ENCODE data around the gene CTSC.

CTSC gene

DNA sequence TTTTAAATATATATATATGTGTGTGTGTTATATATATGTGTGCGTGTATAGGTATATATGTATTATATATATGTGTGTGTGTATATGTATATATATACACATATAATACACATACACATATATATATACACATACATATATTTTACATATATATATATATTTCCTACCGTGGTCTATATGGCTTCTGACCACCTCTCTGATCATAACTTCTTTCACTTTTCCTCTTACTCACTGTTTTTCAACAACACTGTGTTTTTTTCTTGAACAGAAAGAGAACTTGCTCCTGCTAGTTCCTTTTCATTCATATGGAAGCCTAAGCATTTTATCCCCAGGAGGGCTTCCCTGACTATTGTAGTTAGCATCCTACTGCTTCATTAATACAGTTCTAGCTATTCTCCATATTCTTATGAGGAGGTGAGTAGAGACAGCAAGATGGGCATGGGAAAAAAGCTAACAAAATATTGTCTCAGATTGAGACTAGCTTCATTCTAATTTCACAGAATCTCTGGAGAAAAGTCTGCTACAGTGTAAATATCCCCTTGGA is 38.5 kb upstream of the CTSC start:
- Histone ChIP-seq H3K27me3 (ENCODE audit: insufficient read depth, low read depth) (no peaks in the 10 kb centered on the region), H3K9ac (no peak overlapping the region), H2AFZ (ENCODE audit: low read depth) (no peak overlapping the region), H3K4me2 (no peak overlapping the region), H4K20me1 (ENCODE audit: insufficient read depth) (no peaks in the 10 kb centered on the region), H3K36me3 (ENCODE audit: insufficient read depth) (no peaks in the 10 kb centered on the region), H3K79me2 (ENCODE audit: insufficient read depth, low read depth) (no peaks in the 10 kb centered on the region), H3K27ac (no peak overlapping the region), H3K4me3 (IDR thresholded peaks at IDR 0.05; ENCODE audit: insufficient read depth, low read depth, low read length) (no peak overlapping the region), H3K4me1 (ENCODE audit: low read depth, poor library complexity, severe bottlenecking) (no peaks in the 10 kb centered on the region)
- TF ChIP-seq CTCF (conservative IDR thresholded peaks at IDR 0.05; ENCODE audit: low read depth, low read length), result no peak

DNA sequence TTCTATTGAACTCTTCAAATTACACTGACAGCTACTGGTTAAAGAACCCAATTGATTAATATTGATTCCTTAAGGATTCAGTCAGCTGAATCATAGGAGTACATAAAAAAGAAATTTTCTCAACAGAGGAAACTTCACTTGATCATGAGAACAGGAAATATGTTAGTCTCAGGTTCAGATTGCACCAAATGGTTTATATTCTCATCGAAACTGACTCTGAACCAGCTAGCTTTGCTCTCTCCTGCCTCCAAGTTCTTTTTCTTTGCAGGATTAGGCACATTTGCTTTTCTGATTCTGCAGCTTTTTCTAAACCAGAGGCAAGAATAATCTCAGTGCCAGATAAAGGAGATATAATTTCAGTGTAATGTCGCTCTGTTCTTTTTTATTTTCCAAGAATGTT is 33.2 kb upstream of the CTSC start:
- Histone ChIP-seq H2AFZ (ENCODE audit: low read depth) (no peak overlapping the region), H3K4me3 (IDR thresholded peaks at IDR 0.05; ENCODE audit: insufficient read depth, low read depth, low read length) (no peak overlapping the region), H3K9ac (no peak overlapping the region), H3K27me3 (ENCODE audit: insufficient read depth, low read depth) (no peaks in the 10 kb centered on the region), H3K4me1 (ENCODE audit: low read depth, poor library complexity, severe bottlenecking) (no peaks in the 10 kb centered on the region), H3K27ac (no peak overlapping the region), H3K4me2 (no peak overlapping the region), H3K79me2 (ENCODE audit: insufficient read depth, low read depth) (no peaks in the 10 kb centered on the region), H4K20me1 (ENCODE audit: insufficient read depth) (no peaks in the 10 kb centered on the region), H3K36me3 (ENCODE audit: insufficient read depth) (no peaks in the 10 kb centered on the region)
- no peak for TF ChIP-seq CTCF (conservative IDR thresholded peaks at IDR 0.05; ENCODE audit: low read depth, low read length)

DNA sequence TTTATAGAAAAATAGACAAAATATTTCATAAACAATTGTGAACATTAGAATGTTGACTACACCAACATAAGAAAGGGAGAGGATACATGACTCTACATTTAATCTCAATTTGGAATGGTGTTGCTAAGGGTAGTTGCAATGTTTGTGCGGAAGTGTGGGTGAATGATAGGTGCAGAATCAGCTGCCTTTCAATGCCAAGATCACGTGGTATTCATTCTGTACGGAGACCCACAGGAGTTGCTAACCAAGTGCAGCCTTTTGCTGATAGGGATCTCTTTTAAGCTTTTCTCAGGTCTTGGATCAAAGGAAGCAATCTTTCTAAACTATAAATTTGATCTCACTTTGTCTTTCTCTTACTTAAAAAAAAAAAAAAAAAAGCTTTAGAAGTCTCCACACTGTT is 29.8 kb upstream of the CTSC start:
- Histone ChIP-seq H3K27me3 (ENCODE audit: insufficient read depth, low read depth) (no peaks in the 10 kb centered on the region), H3K9ac (no peak overlapping the region), H3K4me2 (no peak overlapping the region), H3K79me2 (ENCODE audit: insufficient read depth, low read depth) (no peaks in the 10 kb centered on the region), H3K36me3 (ENCODE audit: insufficient read depth) (no peaks in the 10 kb centered on the region), H4K20me1 (ENCODE audit: insufficient read depth) (no peaks in the 10 kb centered on the region), H3K4me3 (IDR thresholded peaks at IDR 0.05; ENCODE audit: insufficient read depth, low read depth, low read length) (no peak overlapping the region), H2AFZ (ENCODE audit: low read depth) (no peak overlapping the region), H3K4me1 (ENCODE audit: low read depth, poor library complexity, severe bottlenecking) (no peaks in the 10 kb centered on the region), H3K27ac (no peak overlapping the region)
- TF ChIP-seq CTCF (conservative IDR thresholded peaks at IDR 0.05; ENCODE audit: low read depth, low read length), result no peak

- no peak overlapping the region for H3K4me3 ChIP-seq (IDR thresholded peaks at IDR 0.05; ENCODE audit: insufficient read depth, low read depth, low read length)
- no peak overlapping the region for H3K4me2 ChIP-seq
- H3K79me2 ChIP-seq (ENCODE audit: insufficient read depth, low read depth), result no peaks in the 10 kb centered on the region
- H3K9ac ChIP-seq, result no peak overlapping the region
- no peaks in the 10 kb centered on the region for H4K20me1 ChIP-seq (ENCODE audit: insufficient read depth)
- H3K27me3 ChIP-seq (ENCODE audit: insufficient read depth, low read depth), result no peaks in the 10 kb centered on the region
- no peak overlapping the region for H2AFZ ChIP-seq (ENCODE audit: low read depth)
- no peak for TF ChIP-seq CTCF (conservative IDR thresholded peaks at IDR 0.05; ENCODE audit: low read depth, low read length)
- H3K27ac ChIP-seq, result no peak overlapping the region
- H3K36me3 ChIP-seq (ENCODE audit: insufficient read depth), result no peaks in the 10 kb centered on the region
- H3K4me1 ChIP-seq (ENCODE audit: low read depth, poor library complexity, severe bottlenecking), result peaks cover 10% of the 10 kb centered on the region
Measured at GRCh38 chr11:88363648-88364065, 26.1 kb upstream of the CTSC start.
